ENCODE measurements around the gene GPR137C.

The GPR137C gene, protein sequence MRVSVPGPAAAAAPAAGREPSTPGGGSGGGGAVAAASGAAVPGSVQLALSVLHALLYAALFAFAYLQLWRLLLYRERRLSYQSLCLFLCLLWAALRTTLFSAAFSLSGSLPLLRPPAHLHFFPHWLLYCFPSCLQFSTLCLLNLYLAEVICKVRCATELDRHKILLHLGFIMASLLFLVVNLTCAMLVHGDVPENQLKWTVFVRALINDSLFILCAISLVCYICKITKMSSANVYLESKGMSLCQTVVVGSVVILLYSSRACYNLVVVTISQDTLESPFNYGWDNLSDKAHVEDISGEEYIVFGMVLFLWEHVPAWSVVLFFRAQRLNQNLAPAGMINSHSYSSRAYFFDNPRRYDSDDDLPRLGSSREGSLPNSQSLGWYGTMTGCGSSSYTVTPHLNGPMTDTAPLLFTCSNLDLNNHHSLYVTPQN

DNA sequence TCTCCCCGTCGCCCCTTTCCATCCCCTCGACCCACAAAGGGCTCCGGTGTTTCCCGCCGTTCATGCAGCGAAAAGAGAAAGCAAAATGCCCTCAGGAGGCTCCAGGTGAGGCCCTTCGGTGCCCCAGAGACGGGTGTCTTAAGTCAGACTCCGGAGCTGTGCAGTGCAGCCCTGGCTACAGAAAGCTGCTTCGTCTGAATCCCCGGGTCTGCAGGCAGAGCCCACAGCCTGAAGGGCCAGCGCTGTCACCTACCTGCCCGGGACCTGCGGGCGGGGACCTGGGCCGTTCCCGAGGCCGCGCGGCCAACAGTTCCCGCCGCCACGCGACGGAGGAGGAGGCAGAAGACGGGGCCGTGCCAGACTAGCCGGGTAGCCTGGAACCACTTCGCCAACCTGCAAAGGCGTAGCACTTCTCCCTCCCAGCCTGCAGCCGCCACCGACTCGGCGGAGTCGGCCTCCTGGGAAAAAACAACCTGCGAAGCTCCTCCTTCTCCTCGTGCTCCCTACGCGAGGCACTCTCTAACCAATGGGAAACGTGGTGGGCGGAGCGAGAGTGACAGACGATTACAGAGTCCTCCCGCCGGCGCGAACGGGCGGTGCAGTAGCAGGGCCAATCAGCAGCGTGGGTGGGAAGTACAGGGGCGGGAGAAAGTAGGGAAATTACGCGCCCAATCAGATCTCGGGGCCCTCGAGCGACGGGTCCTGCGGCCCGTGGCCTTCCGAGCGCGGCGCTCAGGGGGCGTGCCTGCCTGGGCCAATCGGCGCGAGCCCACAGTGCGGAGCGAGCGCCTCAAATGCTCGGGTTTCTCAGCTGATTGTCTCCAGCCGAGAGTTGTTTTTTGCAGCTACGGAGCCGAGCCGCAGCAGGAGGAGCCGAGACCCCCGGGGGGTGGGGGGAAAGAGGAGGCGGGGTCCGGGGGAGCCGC is at the start of gene GPR137C, which contains the start of gene TXNDC16:
Gene GPR137C, plus strand, starts transcription at position 774 of the 926 bp plus-strand sequence. CDS start 312 bp downstream, outside the sequence.
Gene TXNDC16, minus strand, starts transcription at position 443 of the 926 bp plus-strand sequence. CDS start 8,948 bp downstream, outside the sequence.
- peak; percentile 99 for DNase-seq

DNA sequence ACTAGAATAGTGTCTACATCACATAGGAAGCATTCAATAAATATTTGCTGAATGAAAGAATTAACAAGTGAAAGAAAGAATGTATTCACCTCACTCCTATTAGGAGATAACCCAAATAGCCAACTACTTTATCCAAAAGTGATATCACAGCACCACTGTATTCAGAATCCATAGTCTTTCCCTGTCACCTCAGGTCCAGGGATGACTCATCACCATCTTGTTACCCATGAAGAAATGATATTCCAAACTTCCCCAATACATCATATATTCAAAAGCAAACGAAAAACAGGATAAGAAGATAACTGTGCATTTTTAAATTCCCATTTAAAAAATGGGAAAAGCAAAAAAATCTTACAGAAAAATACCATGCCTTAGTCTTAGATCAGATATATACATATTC is 39.4 kb upstream of the GPR137C start:
- no peak for DNase-seq

DNA sequence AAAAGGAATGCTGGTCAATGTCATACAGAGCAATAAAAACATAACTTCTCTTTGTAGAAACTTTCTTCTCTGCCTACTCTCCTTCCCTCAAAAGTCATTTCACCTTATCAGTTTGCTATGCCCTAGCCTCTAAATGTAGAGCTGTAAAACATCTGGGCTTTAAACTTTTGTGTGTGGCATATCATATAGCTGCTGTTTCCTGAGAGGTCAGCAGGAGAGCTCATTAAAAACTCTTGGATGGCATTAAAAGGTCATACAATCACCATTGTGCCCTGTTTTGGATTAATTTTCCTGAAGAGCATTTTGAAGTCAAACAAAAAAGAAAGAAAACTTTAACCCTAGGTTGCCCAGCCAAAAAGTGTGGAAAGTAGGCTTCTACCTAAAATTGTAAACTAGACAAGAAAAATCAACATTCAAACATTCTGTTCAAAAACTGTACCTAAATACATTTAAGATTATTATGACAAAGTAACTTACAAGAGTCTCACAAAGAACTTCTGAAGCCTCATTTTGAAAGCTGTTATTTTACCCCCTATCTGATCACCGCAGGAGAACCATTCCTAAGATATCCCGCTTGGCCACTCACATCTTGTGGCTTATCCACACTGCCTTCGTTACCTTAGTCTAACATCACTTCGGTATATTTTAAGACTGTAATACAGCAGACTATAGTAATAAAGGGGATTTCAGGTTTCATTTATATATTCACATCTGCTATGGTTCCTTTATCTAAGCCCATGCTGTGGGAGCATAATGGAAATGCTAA is 38.4 kb upstream of the GPR137C start:
- no peak for DNase-seq

DNA sequence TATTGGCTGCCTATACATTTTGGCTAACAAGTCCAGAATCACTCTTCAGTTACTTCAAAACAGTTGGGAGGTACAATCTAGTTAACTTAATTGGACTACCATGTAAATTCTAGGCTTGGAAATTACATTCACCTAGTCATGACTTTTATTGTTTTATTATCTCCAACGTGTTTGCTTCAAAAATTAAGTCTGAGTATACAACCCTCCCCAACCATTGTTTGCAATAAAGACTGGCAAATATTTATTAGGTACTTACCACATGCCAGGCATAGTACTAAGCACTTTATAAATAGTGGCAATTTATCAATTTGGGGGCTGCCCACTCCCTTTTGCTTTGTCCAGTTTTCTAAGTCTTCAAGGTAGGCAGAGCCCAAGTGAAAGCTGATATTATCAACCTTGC is 30.6 kb upstream of the GPR137C start:
- DNase-seq = peak; percentile 12

DNA sequence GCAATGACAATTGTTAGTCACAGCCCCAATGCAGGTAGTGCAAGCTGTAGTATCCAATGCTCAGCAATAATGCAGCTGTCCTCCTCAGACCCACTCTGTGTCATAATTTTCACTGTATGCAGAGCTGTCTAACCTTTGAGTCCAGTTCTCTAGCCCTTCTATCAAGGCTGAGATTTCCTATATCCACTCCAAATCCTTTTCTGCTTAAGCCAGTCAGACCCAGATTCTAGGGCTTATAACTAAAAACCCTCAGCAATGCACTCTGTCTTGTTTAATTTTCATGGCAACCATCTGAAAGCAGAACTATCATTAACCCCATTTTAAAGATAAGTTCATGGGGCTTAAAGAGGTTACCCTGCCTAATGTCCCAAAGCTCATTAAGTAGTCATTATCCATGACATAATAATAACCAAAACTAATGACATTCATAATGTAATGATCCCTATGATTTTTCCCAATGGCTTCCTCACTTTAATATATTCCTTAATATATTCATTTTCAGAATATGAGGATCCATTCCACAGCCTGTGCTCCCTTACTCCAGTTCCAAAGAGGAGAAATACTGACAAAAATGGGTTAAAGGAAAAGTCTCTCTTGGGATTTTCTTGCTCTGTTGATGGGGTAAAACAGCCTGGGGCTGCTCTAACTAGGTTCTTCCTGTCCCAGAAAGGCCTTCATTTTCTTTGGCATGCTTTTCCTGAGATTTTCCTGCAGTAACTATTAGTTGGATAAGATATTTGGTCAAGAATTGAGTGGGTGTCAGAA is 29.9 kb upstream of the GPR137C start:
- no peak for DNase-seq

DNA sequence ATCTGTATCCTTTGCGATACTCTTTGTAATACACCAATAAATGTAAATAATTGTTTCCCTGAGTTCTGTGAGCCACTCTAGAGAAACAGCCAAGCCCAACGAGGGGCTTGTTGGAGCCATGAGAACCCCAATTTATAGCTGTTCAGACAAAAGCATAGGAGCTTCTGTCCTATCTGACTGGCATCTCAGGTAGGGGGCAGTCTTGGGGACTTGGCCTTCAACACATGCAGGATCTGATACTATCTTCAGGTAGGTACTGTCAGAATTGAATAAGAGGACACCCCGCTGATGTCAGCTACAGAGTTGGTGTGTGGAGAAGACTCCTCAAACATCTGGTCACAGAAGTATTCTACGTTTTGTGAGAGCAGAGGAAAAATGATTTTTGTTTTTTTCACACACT is 25.6 kb upstream of the GPR137C start:
- no peak for DNase-seq

DNA sequence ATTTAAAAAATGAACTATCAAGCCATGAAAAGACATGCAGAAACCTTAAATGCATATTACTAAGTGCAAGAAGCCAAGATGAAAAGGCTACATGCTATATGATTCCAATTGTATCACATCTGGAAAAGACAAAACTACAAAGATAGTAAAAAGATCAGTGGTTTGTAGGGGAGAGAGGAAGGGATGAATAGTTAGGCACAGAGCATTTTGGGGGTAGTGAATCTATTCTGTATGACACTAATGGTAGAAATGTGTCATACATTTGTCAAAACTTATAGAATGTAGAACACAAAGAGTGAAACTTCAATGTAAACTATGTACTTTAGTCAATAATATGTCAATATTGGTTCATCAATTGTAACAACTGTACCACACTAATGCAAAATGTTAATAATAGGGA is 21.2 kb upstream of the GPR137C start:
- no peak for DNase-seq

DNA sequence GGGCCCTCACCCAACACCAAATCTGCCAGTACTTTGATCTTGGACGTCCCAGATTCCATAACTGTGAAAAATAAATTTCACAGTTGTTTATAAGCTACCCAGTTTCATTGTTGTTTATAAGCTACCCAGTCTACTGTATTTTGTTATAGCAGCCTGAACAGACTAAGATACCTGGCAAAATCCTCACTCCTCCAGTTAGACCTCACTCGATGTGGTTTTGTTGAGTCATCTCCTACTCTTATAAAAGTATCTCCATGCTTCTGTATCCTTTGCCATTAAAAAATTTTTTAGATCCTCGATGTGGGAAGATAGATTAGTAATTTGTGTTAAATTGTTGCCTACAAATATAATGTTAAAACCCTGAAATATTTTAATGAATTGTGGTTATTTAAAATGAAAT is 16.4 kb upstream of the GPR137C start:
- DNase-seq = no peak

DNA sequence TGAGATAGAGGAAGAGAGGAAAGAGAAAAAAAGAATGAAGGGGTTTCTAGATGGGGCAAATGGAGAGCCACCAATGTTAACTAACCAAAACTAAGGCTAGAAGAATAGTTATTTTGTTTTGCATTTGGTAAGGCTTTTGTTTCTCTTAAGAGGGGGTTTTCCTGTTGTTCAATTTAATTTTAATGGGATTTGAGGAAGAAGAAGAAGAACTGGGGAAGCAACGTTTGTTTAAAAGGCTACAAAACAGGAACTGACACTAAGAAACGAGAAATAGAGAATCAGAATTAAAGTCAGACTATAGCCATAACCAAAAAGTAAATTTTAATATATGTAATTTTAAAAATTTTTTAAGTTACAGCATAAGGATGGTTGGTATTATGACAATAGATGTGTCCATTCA is 14.0 kb upstream of the GPR137C start:
- no peak for DNase-seq

DNA sequence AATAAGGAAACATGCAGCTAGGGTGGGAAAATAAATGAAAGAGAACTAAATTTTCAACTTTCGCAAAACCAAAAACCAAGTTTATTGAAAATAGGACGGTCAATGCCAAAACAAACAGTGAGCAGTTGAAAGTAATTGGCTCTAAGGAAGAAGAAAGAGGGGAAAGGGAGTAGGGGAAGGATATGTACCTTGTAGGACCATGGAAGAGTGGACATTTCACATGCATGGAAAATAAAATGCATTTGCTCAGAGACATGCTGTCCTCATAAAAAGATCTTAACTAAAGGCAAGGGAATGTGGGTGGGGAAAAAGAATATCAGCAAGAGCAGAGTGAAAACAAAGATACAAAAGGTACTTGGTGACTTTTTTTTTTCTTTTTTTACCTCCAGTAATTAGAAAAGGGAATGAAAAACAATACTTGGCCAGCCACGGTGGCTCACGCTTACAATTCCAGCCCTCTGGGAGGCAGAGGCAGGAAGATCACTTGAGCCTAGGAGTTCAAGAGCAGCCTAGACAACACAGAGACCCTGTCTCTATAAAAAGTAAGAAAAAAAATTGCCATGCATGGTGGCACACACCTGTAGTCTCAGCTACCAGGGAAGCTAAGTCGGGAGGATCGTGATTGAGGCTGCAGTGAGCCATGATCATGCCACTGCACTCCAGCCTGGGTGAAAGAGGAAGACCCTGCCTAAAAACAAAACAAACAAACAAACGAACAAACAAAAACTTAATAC is 6.9 kb upstream of the GPR137C start:
- no peak for DNase-seq

DNA sequence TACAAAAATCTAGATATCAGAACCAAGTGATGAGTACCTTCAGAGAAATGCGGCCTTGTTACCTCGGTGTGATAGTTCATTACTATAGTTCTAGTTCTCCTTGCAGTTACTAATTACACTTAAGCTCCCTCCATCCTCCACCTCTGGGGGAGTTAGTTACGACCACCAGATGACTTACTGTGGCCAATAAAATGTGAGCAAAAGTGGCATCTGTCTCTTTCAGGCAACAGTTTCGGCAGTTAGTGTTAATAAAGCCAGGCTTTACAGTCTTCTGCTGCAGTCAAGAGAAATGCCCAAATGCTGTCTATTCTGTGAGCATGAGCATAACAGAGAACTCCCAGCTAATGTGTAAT is 6.3 kb upstream of the GPR137C start:
- no peak for DNase-seq

DNA sequence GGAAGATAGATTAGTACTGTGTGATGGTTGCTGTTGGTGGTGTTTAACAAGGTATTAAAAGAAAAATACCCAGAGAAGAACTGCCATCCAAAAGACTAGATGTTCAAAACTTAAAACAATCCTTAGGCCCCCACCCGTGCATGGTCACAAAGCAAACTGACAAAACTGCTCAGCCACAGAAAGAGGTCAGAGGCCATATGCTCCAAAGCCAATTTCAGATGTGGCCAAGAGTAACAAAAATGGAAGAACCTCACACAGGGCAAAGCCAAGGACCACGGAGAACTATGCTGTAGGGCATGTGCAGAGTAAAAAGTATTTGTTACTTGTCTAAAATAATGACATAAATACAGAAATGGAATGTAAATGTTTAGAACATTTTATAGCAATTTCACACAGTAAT is 5.6 kb upstream of the GPR137C start:
- no peak for DNase-seq

DNA sequence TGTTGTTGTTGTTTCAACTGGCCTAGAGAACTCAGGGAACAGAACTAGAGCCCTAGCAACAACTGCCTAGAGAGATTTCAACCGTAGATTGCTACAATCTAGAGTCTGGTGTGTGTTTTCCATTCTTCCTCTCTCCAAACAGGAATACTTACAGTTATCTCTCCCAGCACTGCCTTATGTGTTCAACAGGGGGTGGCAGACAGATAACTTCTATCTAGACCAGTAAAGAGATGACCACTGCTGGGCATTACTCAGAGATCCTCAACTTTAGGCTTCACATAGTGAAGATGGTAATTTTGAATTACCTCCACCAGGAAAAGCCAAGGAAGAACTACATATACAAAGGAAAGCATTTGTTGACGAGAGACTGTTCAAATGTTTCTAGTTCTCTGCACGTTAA is 5.1 kb upstream of the GPR137C start:
- DNase-seq = no peak

DNA sequence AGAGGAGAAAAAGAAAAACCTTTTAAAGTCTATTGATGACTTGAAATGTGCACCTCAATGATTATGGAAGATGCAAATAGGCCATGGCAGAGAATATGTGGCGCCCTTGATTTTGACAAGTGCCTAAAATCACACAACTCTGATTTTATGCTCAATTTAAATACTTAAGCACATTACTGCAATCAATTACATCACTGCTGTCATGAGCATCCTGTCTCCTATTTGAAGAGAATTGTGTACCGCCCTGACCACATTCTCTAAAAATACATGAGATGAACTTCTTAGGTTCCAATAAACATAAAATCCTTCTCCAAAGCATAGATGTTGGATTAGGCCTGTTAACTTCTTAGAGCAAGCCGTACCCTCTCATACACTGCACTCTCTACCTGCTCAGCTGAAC is 2.0 kb upstream of the GPR137C start:
- DNase-seq = no peak

DNA sequence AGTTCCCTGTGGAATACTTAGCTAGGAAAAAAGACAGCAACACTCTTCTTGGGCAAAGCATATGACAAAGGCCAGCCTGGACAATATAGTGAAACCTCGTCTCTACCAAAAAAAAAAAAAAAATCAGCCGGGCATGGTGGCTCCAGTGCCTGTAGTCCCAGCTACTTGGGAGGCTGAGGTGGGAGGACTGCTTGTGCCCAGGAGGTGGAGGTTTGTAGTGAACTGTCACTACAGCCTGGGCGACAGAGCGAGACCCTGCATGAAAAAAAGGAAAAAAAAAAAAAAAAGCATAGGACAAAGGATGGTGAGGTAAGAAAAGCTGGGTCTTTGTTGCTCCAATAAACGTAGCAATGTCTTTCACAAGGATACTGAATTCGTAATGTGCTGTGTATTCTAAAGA is 1.4 kb upstream of the GPR137C start:
- DNase-seq = no peak

DNA sequence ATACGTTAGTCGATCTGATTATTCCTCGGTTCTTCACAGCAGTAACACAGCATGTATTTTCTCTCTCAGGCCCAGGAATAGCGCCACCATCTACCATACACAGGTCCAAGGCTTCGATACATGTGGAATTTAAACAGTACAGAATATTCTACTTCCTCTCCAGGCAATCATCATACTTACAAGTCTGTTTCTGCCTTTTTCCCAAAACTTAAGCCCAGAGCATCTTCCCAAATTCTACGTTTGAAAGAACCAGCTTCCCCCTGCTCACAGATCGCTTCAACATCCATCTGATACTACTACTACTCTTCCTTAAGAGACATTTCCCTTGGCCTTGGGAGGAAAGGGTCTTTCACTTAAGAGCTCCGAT is 957 bp upstream of the GPR137C start:
- DNase-seq = peak; percentile 39

DNA sequence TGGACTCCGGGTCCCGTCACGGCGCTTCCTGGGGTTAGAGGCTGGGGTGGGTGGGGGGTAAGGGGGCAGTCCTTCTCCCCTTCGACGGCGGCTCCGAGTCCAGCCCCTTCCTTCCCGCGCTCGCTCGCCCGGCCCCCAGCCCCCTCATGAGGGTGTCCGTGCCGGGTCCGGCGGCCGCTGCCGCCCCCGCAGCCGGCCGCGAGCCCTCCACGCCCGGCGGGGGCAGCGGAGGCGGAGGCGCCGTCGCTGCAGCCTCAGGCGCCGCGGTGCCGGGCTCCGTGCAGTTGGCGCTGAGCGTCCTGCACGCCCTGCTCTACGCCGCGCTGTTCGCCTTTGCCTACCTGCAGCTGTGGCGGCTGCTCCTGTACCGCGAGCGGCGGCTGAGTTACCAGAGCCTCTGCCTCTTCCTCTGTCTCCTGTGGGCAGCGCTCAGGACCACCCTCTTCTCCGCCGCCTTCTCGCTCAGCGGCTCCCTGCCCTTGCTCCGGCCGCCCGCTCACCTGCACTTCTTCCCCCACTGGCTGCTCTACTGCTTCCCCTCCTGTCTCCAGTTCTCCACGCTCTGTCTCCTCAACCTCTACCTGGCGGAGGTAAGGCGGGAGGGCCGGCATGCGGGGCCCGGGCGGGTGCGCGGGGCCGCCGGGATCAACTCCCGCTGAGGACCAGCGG is 500 bp downstream of the GPR137C start:
- DNase-seq = peak; percentile 64

DNA sequence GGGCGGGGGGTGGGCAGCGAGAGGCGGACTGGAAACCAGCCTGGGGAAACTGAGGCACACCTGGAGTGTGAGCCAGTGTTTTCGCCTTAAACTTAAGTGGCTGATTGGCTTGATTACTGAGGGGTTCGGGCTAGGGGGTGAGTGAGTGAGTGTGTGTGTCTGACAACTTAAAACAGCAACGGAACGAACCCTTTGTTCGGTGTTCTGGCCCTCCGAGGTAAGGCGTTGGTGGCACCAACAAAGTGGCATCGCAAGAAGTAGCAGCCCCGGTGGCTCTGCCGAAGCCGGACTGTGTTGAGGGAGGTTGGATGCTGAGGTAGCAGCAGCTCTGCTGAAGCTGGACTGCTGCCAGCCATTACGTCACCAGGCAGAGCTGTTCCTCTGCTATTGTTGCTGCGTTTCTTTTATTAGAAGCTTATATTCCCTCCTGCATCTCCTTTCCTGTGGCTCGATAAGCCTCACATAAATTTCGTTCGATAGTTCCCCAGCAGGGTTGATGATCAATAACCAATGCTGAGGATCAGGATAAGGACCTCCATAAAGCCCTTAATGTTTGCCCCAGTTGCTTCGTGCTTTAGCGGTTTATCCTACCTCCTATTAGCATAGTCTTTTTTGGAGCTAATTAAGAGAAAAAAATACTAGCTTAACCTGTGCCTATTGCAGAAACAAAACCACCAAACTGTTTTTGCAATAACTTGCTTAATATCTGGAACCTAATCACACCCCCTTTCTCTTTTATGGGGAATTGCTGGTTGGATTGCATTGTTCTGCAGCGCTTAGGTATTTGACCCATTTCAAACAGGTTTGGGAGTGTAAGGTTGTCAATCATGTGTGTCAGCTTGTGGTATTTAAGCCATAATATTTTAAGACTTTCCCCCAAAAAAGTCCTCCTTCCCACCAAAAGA is 1.3 kb downstream of the GPR137C start:
- peak; percentile 89 for DNase-seq

DNA sequence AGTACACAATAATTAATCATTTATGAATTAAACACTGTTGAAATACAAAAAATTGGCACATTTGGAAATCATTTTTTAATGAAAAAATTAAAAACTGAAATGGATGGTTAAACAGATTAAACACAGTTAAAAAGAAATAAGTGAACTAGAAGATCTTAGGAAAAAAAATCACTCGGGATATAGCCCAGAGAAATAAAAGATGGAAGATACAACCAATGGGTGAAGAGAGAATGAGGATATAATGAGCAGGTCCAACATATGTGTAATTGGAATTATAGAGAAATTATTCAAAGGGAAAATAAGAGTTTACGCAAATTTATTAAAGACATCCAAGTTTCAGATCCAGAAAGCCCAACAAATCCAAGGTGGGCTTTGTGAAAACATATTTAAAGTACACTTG is 6.1 kb downstream of the GPR137C start:
- no peak for DNase-seq

DNA sequence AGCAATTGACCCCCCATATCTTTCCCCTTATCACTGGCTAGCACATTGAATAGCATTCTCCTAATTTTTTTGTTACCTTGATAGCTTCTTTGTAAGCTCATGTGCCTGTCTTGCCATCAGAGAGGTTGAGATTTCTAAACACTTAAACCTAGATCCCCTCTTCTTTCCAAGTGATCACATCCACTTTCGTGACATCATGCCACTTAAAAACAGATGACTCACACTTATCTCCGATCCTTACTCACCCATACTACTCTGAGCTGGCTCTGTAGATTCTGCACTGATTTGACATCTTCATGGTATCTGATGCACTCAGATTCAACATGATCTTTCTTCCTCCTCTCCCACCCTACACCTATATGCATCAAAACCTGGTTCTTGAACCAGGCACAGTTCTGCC is 10.5 kb downstream of the GPR137C start:
- no peak for DNase-seq
